WTC11 (cell line): ENCODE data around the gene NTN1. TPM values are rescaled to one million over a fixed set of nuclear protein-coding genes. Genes with fewer than 3 reads are reported as not detected.

Source experiments
- ATAC-seq: fragments of 200-7000 bp; cut with Tn5 transposase; 2 replicates; pipeline ENCODE4 v1.10.0; 2021; ENCODE audit warnings: mild to moderate bottlenecking, moderate library complexity
- CTCF ChIA-PET: fragments of 300-600 bp; sonication (Branson Sonifier 250); formaldehyde crosslinking; loops from one replicate; lab custom pipeline; 2021; ENCODE audit warnings: antibody characterized with exemption; lab: Charles Lee
- POLR2A ChIA-PET: fragments of 350-600 bp; sonication (Branson Sonifier 250); formaldehyde crosslinking; loops from one replicate; lab custom pipeline; 2021; ENCODE audit warnings: antibody characterized with exemption; lab: Charles Lee
- DNase-seq: peaks from one replicate; pipeline ENCODE4 v3.0.0; 2021; ENCODE audit warnings: low spot score
- H3K27ac Mint-ChIP-seq: 2 replicates; pipeline ENCODE4 v1.8.0; 2021; ENCODE audit warnings: mixed read lengths
- H3K27me3 Mint-ChIP-seq: 2 replicates; pipeline ENCODE4 v1.8.0; 2021; ENCODE audit warnings: low read depth, mild to moderate bottlenecking, moderate library complexity, mixed read lengths
- H3K36me3 Mint-ChIP-seq: 2 replicates; pipeline ENCODE4 v1.8.0; 2021; ENCODE audit warnings: mixed read lengths
- H3K4me1 Mint-ChIP-seq: 2 replicates; pipeline ENCODE4 v1.8.0; 2022; ENCODE audit warnings: mixed read lengths
- H3K4me3 Mint-ChIP-seq: 2 replicates; pipeline ENCODE4 v1.8.0; 2021; ENCODE audit warnings: mild to moderate bottlenecking, moderate library complexity, mixed read lengths
- H3K9me3 Mint-ChIP-seq: 2 replicates; pipeline ENCODE4 v1.8.0; 2021; ENCODE audit warnings: mixed read lengths
- ATF6 ChIP-seq: sonication (generic); formaldehyde crosslinking; IDR thresholded peaks from 2 replicates; pipeline ENCODE4 v1.8.1; 2023; ENCODE audit warnings: mild to moderate bottlenecking, missing genetic modification reagents
- FOXP1 ChIP-seq: sonication (generic); formaldehyde crosslinking; IDR thresholded peaks from 2 replicates; pipeline ENCODE4 v1.8.0; 2022; ENCODE audit warnings: missing genetic modification reagents, mild to moderate bottlenecking, moderate library complexity, borderline replicate concordance
- NR2C2 ChIP-seq: sonication (generic); formaldehyde crosslinking; IDR thresholded peaks from 2 replicates; pipeline ENCODE4 v1.8.0; 2022; ENCODE audit warnings: mild to moderate bottlenecking, missing genetic modification reagents
- NR3C1 ChIP-seq: sonication (generic); formaldehyde crosslinking; conservative IDR thresholded peaks from 2 replicates; pipeline ENCODE4 v1.8.1; 2023; ENCODE audit warnings: low read depth, mild to moderate bottlenecking, missing genetic modification reagents
- TEAD1 ChIP-seq: sonication (generic); formaldehyde crosslinking; IDR thresholded peaks from 2 replicates; pipeline ENCODE4 v1.8.0; 2022; ENCODE audit warnings: mild to moderate bottlenecking, missing genetic modification reagents
- ZNF219 ChIP-seq: sonication (generic); formaldehyde crosslinking; IDR thresholded peaks from 2 replicates; pipeline ENCODE4 v1.8.0; 2023; ENCODE audit warnings: missing genetic modification reagents, mild to moderate bottlenecking, borderline replicate concordance
- ZNF512 ChIP-seq: sonication (generic); formaldehyde crosslinking; IDR thresholded peaks from 2 replicates; pipeline ENCODE4 v1.8.1; 2022; ENCODE audit warnings: missing genetic modification reagents, borderline replicate concordance
- ZNF671 ChIP-seq: fragments of 250-450 bp; sonication (Bioruptor Pico); IDR thresholded peaks from 2 replicates; pipeline ENCODE4 v1.8.0; 2021; ENCODE audit warnings: mild to moderate bottlenecking
- total RNA-seq: library from RNA; stranded (reverse); gene quantifications from 3 replicates; pipeline ENCODE4 v1.2.3, GENCODE V29; 2021
- TF ChIP-seq, protein P1 (sequence below): sonication (generic); formaldehyde crosslinking; IDR thresholded peaks from 2 replicates; pipeline ENCODE4 v1.8.1; 2023; ENCODE audit warnings: mild to moderate bottlenecking, missing genetic modification reagents
- TF ChIP-seq, protein P2 (sequence below): sonication (generic); formaldehyde crosslinking; IDR thresholded peaks from 2 replicates; pipeline ENCODE4 v1.8.1; 2022; ENCODE audit warnings: low read depth, missing genetic modification reagents, borderline replicate concordance
- TF ChIP-seq, protein P3 (sequence below): sonication (generic); formaldehyde crosslinking; IDR thresholded peaks from 2 replicates; pipeline ENCODE4 v1.8.0; 2023; ENCODE audit warnings: missing genetic modification reagents
- TF ChIP-seq, protein P4 (sequence below): fragments of 250-450 bp; sonication (Bioruptor Pico); IDR thresholded peaks from 2 replicates; pipeline ENCODE4 v1.9.0; 2021; ENCODE audit warnings: moderate library complexity, mild to moderate bottlenecking, inconsistent platforms, borderline replicate concordance
- TF ChIP-seq, protein P5 (sequence below): sonication (generic); formaldehyde crosslinking; IDR thresholded peaks from 2 replicates; pipeline ENCODE4 v1.8.1; 2023; ENCODE audit warnings: mild to moderate bottlenecking, missing genetic modification reagents, moderate library complexity

The NTN1 gene
- total RNA-seq, 1 experiment from 2014 or later = 5.5 TPM

- TF ChIP-seq, protein P1, sequence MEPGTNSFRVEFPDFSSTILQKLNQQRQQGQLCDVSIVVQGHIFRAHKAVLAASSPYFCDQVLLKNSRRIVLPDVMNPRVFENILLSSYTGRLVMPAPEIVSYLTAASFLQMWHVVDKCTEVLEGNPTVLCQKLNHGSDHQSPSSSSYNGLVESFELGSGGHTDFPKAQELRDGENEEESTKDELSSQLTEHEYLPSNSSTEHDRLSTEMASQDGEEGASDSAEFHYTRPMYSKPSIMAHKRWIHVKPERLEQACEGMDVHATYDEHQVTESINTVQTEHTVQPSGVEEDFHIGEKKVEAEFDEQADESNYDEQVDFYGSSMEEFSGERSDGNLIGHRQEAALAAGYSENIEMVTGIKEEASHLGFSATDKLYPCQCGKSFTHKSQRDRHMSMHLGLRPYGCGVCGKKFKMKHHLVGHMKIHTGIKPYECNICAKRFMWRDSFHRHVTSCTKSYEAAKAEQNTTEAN (CRISPR knock-in tag) = no peak
Observed at GRCh38 chr17:9004961-9005285, 16.4 kb upstream of the NTN1 start (continued).

- H3K4me1 Mint-ChIP-seq = peaks cover 22% of the 10 kb centered on the region
- H3K27me3 Mint-ChIP-seq = peaks cover 93% of the 10 kb centered on the region
- ChIA-PET CTCF (interaction anchor here (5.3 kb wide), 1 partner anchor 14 kb away, joined by 23 read pairs; the partner anchor contains the start of gene NTN1), POLR2A (no interaction called here)
- DNase-seq (no peak), ATAC-seq (no peak)
- no peak overlapping the region for H3K4me3 Mint-ChIP-seq
- H3K9me3 Mint-ChIP-seq = no peaks in the 10 kb centered on the region
- no peaks in the 10 kb centered on the region; the same call in 1 of the 2 replicates for H3K36me3 Mint-ChIP-seq
- TF ChIP-seq ZNF219 (CRISPR knock-in tag) (no peak), FOXP1 (CRISPR knock-in tag) (no peak), ZNF671 (CRISPR knock-in tag) (no peak), ATF6 (CRISPR knock-in tag) (no peak), TEAD1 (CRISPR knock-in tag) (no peak), NR3C1 (CRISPR knock-in tag) (no peak), NR2C2 (CRISPR knock-in tag) (no peak)
- TF ChIP-seq, protein P2, sequence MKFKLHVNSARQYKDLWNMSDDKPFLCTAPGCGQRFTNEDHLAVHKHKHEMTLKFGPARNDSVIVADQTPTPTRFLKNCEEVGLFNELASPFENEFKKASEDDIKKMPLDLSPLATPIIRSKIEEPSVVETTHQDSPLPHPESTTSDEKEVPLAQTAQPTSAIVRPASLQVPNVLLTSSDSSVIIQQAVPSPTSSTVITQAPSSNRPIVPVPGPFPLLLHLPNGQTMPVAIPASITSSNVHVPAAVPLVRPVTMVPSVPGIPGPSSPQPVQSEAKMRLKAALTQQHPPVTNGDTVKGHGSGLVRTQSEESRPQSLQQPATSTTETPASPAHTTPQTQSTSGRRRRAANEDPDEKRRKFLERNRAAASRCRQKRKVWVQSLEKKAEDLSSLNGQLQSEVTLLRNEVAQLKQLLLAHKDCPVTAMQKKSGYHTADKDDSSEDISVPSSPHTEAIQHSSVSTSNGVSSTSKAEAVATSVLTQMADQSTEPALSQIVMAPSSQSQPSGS (CRISPR knock-in tag) = no peak
- TF ChIP-seq, protein P3, sequence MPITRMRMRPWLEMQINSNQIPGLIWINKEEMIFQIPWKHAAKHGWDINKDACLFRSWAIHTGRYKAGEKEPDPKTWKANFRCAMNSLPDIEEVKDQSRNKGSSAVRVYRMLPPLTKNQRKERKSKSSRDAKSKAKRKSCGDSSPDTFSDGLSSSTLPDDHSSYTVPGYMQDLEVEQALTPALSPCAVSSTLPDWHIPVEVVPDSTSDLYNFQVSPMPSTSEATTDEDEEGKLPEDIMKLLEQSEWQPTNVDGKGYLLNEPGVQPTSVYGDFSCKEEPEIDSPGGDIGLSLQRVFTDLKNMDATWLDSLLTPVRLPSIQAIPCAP (CRISPR knock-in tag) = no peak
- TF ChIP-seq, protein P4, sequence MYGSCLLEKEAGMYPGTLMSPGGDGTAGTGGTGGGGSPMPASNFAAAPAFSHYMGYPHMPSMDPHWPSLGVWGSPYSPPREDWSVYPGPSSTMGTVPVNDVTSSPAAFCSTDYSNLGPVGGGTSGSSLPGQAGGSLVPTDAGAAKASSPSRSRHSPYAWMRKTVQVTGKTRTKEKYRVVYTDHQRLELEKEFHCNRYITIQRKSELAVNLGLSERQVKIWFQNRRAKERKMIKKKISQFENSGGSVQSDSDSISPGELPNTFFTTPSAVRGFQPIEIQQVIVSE (CRISPR knock-in tag) = no peak
- no peak overlapping the region for H3K27ac Mint-ChIP-seq
Observed at GRCh38 chr17:9006175-9006767, 15.0 kb upstream of the NTN1 start.

DNA sequence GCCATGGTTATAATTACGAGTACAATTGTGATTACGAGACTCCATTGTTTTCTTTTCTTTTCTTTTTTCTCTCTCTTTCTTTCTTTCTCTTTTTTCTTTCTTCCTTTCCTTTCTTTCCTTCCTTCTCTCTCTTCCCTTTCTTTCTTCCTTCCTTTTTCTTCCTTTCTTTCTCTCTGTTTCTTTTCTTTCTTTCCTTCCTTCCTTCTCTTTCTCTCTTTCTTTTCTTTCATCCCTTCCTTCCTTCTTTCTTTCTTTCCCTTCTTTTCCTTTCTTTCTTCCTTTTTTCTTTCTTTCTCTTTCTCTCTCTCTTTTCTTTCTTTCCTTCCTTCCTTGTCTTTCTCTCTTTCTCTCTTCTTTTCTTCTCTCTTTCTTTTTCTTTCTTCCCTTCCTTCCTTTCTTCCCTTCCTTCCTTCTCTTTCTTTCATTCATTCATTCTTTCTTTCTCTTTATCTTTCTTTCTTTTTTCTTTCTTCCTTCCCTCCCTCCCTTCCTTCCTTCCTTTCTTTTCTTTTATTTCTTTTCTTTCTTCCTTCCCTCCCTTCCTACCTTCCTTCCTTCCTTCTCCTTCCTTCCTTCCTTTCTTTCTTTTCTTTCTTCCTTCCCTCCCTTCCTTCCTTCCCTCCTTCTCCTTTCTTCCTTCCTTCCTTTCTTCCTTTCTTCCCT lies 14.1 kb upstream of the NTN1 start:
- H3K27me3 Mint-ChIP-seq = peaks cover 92% of the 10 kb centered on the region
- ATAC-seq (no peak), DNase-seq (no peak)
- peaks cover 16% of the 10 kb centered on the region for H3K4me1 Mint-ChIP-seq
- no peaks in the 10 kb centered on the region; the same call in 1 of the 2 replicates for H3K36me3 Mint-ChIP-seq
- no peaks in the 10 kb centered on the region for H3K9me3 Mint-ChIP-seq
- CTCF ChIA-PET = no interaction called here
- TF ChIP-seq ZNF512 (CRISPR knock-in tag) = peak; percentile 86; the same call in 1 of the 2 replicates
- TF ChIP-seq, protein P5, sequence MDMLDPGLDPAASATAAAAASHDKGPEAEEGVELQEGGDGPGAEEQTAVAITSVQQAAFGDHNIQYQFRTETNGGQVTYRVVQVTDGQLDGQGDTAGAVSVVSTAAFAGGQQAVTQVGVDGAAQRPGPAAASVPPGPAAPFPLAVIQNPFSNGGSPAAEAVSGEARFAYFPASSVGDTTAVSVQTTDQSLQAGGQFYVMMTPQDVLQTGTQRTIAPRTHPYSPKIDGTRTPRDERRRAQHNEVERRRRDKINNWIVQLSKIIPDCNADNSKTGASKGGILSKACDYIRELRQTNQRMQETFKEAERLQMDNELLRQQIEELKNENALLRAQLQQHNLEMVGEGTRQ (CRISPR knock-in tag) = no peak
- H3K27ac Mint-ChIP-seq = no peak overlapping the region
- H3K4me3 Mint-ChIP-seq = no peak overlapping the region
- POLR2A ChIA-PET = no interaction called here
